Activated CD4-positive, alpha-beta T cell treated with anti-CD3 and anti-CD28 coated beads, Interleukin-2, Interleukin-4, amounts not matched to agents 100 ng/mL and 50 ng/mL, durations not matched to agents 16 hours and 8 hours (primary cell): ENCODE data around the gene TBC1D24.
"Not testable (repeated sequence)": the region's sequence is repeated elsewhere in the genome, so short reads cannot be mapped to it uniquely, and the experiment has no call there.

Experiments
- DNase-seq: peaks from one replicate; pipeline ENCODE4 v3.0.0-alpha.2; 2020; ENCODE audit warnings: low spot score

TBC1D24 gene

DNA sequence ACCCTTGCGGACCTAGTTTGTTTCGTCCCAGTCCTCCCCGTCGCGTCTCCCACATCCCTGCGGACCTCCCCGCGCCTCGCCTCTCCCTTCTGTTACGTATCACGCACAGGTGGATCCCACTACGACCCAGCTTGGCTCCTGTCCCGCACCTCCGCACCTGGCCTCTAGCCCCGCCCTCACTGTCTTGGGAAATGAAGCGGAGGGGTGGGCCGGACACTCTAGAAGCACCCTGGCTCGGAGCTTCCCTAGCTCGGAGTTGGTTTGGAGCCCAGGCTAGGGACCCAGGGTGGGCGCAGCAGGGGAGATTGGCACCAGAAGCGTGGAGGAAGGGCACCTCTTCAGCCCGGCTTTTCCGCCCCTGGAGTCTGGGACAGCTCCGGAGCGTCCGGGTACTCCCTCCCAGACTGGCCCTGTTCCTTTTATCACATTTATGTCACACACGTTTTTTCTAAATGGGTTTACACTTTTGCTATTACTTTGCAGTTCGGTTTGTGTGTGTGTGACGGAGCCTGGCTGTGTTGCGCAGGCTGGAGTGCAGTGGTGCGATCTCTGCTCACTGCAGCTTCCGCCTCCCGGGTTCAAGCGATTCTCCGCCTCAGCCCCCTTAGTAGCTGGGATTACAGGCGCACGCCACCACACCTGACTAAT, 57.7 kb downstream of the TBC1D24 start:
- DNase-seq, result peak; percentile 80

DNA sequence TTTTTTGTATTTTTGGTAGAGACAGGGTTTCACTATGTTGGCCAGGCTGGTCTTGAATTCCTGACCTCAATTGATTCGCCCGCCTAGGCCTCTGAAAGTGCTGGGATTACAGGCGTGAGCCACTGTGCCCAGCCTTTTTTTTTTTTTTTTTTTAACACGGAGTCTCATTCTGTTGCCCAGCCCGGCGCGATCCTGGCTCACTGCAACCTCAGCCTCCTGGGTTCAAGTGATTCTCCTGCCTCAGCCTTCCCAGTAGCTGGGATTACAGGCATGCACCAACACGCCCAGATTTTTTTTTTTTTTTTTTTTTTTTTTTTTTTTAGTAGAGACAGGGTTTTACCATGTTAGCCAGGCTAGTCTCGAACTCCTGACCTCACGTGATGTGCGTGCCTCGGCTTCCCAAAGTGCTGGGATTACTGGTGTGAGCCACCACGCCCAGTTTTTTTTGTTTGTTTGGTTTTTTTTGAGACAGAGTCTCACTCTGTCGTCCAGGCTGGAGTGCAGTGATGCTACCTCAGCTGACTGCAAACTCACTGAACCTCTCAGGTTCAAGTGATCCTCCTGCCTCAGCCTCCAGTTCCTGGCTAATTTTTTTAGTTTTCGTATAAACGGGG, 58.3 kb downstream of the TBC1D24 start:
- not testable (repeated sequence) for DNase-seq

DNA sequence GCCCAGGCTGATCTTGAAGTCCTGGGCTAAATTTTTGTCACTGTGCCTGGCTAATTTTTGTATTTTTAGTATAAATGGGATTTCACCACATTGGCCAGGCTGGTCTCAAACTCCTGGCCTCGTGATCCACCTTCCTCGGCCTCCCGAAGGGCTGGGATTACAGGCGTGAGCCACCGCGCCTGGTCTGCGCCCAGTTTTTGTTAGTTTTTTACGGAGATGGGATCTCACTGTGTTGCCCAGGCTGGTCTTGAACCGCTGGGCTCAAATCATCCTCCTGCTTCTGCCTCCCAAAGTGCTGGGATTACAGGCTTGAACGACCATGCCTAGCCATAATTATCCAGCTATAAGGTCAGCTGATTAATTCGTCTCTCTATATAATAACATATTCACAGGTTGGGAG, 59.0 kb downstream of the TBC1D24 start:
- no peak for DNase-seq

DNA sequence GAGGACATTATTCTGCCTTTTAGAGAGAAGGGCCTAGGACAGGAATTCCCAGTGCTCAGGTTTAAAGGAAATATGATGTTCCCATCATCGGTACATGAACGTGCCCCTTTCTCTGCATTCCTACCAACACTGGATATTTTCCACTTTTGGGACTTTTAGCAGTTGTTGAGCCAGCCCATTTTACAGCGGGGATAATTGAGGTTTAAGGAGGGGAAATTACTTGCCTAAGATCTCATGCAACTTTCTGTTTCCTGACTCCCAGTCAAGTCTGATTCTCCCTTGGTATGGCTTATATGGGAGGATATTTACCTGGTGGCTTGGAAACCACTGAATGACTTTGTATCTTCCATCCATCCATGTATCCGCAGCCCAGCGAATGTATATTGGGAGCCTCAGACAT, 59.4 kb downstream of the TBC1D24 start:
- DNase-seq, result not testable (repeated sequence)

DNA sequence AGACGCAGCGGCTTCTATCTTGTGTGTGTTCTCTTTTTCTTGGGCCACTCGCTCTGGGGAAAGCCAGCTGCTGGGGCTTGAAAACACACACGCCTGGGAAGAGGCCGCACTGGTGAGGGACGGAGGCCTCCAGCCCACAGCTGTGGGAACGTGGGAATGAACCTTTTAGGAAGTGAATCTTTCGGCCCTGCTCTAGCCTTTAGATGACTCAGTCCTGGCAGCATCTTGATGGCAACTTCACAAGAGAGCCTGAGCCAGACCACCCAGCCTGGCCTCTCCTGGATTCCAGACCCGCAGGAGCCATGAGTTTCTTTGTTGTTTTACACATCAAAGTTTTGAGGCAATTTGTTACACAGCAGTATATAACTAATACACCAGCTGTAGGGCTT, 60.7 kb downstream of the TBC1D24 start:
- DNase-seq, result no peak

DNA sequence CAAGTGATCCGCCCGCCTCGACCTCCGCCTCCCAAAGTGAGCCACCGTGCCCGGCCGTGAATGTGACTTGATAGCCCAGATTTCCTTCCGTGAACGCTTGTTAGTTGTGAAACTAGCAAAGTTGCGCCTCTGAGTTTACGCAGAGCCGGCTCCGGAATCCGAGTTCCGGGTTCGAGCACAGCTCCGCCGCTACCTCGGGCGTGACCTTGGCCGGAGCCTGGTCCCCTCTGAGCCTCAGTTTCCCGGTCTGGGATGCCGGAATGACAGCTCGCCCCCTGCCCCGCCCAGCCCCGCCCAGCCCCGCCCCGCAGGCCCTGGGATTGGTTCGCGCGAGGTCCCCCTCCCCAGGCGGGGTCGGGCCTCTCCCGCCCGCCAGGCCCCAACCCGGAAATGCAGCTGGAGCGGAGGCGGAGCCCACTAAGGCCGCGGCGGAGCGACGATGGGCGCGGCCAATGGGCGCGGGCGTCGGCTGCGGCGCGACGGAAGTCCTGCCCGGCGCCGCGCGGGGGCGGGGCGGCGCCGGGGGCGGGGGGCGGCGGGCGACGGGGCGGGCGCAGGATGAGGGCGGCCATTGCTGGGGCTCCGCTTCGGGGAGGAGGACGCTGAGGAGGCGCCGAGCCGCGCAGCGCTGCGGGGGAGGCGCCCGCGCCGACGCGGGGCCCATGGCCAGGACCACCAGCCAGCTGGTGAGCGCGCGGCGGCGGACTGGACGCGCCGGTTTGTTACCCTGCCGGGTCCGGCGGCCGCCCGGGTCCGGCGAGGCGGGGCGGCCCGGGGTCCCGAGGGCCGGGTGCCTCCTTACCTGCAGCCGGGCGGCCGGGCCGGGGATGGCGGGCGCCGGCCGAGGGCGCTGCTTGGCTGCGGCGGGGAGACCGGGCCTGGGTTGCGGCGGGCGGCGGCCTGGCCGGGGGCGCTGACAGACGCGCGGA, 62.8 kb downstream of the TBC1D24 start, which contains the start of gene PDPK1:
TSS of gene PDPK1 (plus strand) at position 571 of the 929 bp plus-strand sequence. CDS start at position 663, 92 bp downstream.
- peak; percentile 94 for DNase-seq

DNA sequence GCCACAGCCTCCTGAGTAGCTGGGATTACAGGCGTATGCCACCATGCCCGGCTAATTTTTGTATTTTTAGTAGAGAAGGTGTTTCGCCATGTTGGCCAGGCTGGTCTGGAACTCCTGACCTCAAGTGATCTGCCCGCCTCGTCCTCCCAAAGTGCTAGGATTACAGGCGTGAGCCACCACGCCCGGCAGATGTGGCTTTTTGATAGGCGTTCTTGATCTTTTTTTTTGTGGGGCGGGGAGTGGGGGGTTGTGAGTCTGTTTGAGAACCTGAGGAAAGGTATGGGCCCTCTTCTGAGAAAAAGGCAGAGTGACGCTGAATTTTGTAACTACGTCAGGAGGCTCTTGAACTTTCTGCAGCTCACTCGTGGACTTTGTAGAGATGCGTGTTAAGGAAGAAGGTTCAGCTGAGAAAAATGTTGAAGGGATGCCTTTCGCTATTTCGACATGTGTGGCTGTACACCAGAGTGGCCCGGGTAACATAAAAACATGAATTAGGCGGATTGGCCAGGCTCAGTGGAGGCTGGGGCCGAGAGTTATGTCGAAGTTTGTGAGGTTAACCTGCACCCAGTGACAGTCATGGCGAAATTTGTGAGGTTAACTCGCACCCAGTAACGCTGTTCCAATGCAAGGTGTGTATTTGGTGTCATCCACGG, 64.4 kb downstream of the TBC1D24 start:
- not testable (repeated sequence) for DNase-seq

DNA sequence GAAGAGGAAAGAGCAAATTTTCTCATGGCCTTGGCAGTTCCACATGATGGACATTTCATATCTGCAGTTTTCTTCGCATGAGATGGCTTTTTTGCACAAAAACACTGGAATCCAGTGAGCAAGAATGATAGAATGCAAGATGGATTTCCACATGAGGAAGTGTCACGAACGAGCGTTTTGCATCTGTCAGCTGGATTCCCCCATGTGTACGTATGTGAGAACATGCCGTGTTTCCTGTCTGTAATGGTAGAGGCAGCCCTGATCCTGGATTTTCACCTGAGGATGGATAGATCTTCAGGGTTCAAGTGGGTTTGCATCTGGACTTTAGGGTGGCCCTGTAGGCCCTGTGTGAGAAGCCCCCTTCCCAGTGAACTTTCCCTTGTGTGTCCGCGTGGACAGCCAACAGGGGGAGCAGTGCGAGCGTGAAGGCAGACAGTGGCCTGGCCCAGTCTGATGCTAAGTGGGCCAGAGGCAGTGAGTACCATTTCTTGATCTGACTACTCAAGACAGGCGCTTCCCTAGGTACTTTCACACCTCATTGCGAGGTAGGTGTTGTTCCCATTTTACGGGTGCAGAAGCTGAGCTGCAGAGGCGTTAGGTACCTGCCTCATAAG, 65.0 kb downstream of the TBC1D24 start:
- DNase-seq, result not testable (repeated sequence)

DNA sequence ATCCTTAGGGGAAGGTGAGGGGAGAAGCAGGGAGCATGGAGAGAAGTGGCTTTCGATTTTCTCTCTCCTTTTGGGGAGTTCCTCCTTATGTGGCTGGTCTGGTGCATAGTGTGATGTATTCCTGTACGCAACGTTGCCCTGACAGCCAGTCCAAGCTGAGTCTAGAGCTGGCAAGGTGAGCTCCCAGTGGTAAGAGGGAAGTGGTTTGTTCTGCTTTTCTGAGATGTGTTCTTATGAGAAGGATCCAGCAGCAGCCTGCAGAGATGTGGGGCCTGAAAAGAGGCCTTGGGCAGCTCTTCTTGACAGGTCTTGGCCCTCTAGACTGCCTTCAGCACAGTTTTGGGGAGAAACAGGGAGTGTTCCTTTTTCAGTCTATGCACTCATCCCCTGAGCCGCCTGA, 66.0 kb downstream of the TBC1D24 start:
- DNase-seq, result not testable (repeated sequence)

DNA sequence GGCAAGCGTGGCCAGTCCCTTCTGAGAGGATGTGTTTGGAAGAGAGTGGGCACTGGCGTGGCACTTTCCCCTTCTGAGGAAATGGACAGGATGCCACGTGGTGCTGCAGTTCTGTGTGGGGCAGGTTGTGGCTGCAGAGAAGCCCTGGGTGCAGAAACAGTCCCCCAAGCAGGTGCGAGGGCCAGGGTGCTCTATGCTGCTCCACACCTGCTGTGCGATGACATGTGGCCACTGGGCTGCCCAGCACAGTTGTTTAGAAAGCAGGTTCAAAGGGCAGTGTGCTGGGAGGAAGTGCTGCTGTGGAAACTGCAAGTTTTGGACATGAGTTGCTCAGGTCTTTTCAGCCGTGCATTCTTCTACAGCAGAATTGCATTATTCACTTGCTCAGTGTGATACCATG, 66.5 kb downstream of the TBC1D24 start:
- not testable (repeated sequence) for DNase-seq

DNA sequence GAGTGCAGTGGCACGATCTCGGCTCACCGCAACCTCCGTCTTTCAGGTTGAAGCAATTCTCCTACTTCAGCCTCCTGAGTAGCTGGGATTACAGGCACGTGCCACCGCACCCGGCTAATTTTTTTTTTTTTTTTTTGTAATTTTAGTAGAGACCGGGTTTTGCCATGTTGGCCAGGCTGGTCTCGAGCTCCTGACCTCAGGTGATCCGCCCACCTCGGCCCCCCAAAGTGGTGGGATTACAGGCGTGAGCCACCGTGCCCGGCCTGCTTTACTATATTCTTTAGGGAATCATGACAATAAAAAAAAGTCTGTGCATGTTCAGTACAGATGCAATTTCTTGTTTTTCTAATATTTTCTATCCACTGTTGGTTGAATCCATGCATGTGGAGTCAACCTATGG, 68.8 kb downstream of the TBC1D24 start:
- DNase-seq, result not testable (repeated sequence)

DNA sequence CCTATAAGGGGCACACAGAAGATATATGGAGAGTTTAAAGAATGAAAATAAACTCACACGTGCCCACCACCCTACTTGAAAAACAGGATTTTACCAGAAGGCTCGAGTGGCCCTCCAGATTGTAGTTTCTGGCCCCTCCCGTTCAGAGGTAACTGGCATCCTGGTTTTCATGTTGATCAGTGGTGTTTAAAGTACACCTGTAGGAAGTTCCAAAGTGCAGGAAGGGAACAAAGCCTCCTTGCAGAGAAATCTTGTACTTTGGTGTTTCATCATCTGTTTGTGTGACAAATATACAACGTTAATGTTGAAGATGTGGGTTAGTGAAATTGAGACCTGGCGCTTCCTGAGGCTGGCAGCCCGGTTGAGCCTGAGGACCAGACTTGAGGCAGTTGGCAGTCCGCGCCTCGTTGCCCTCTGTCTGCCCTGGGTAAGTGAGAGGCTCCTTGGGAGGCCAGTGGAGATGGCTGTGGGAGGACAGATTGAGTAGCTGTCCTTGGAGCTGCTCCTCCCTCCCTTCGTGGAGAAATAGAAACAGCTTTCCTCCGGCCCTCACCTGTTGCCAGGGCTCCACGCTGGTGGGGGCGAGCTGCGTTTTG, 75.5 kb downstream of the TBC1D24 start:
- DNase-seq, result not testable (repeated sequence)

DNA sequence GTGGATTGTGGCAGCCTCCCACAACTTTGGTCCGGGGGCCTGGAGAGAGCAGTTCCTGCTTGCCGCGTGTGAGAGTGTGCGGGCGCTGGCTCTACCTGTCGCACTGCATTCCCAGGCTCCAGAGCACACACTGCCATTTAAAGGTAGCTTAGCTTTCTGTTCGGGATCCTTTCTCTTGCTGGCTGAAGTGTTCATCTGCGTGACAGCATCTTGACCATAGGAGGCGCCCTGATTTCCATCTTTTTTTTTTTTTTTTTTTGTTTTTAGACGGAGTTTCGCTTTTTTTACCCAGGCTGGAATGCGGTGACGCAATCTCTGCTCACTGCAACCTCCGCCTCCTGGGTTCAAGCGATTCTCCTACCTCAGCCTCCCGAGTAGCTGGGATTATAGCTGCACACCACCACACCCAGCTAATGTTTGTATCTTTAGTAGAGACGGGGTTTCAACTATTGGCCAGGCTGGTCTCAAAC, 76.5 kb downstream of the TBC1D24 start:
- not testable (repeated sequence) for DNase-seq

DNA sequence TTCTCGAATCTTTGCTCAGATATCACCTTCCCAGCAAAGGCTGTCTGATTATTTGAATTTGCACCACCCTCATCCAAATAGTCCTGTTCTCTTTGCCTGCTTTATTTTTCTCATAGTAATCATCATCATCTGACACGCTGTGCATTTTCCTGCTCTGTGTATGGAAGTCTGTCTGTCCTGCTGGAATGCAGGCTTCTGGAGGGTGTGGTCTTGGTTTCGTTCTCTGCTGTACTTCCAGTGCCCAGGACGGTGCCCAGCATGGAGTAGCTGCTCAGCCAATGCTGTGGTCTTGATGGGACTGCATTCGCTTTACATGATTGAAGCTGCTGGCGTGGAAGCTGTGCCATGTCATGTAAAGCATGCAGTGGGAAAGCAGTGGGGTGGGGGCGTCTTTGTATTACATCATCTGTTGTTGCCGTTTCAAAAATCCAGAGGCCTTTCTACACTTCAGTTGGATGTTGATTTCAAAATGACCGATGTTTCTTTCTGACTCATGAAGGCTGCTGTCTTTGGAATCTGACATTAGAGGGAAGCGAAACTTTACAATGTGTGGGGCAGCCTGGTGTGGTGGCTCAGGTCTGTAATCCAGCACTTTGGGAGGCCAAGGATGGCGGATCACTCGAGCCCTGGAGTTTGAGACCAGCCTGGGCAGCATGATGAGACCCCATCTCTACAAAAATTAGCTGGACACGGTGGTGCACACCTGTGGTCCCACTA, 79.9 kb downstream of the TBC1D24 start:
- not testable (repeated sequence) for DNase-seq
